Mesenchymal stem cell (in vitro differentiated cells and primary cell): ENCODE measurements around the gene MFAP3.
"Not testable (repeated sequence)": the region's sequence is repeated elsewhere in the genome, so short reads cannot be mapped to it uniquely, and the experiment has no call there.

ENCODE experiments used
- DNase-seq: peaks from one replicate; pipeline ENCODE4 v3.0.0-alpha.2; 2013
- H2AFZ ChIP-seq: one replicate; pipeline ENCODE4 v1.6.1; 2013; ENCODE audit warnings: low read depth, mild to moderate bottlenecking, control low read depth, inconsistent platforms, low read length, moderate library complexity
- H2AK5ac ChIP-seq: 2 replicates; pipeline ENCODE4 v1.6.1; 2013; ENCODE audit warnings: low read length, moderate library complexity, mild to moderate bottlenecking, inconsistent platforms; ENCODE audit not compliant: severe bottlenecking
- H2BK120ac ChIP-seq: one replicate; pipeline ENCODE4 v1.6.1; 2013; ENCODE audit warnings: low read depth, mild to moderate bottlenecking, inconsistent platforms, low read length, moderate library complexity
- H2BK12ac ChIP-seq, 2 experiments: one replicate each; pipeline ENCODE4 v1.6.1; 2013; ENCODE audit warnings: inconsistent platforms in 2 of 2, low read length in 2 of 2, mild to moderate bottlenecking in 2 of 2, moderate library complexity in 2 of 2, control low read depth in 1 of 2
- H2BK15ac ChIP-seq: one replicate; pipeline ENCODE4 v1.6.1; 2013; ENCODE audit warnings: mild to moderate bottlenecking, low read depth, inconsistent platforms; ENCODE audit not compliant: poor library complexity, severe bottlenecking
- H2BK5ac ChIP-seq: 2 replicates; pipeline ENCODE4 v1.6.1; 2013; ENCODE audit warnings: low read depth, mild to moderate bottlenecking, low read length, control low read depth, inconsistent platforms; ENCODE audit not compliant: poor library complexity, severe bottlenecking
- H3K14ac ChIP-seq, 2 experiments: one replicate each; pipeline ENCODE4 v1.6.1; 2013; ENCODE audit warnings: inconsistent platforms in 2 of 2, low read length in 2 of 2, control low read depth in 1 of 2, mild to moderate bottlenecking in 1 of 2, moderate library complexity in 1 of 2
- H3K18ac ChIP-seq, 2 experiments: one replicate each; pipeline ENCODE4 v1.6.1; 2013; ENCODE audit warnings: inconsistent platforms in 2 of 2, low read length in 2 of 2, control low read depth in 1 of 2, low read depth in 1 of 2, mild to moderate bottlenecking in 1 of 2
- H3K23ac ChIP-seq, 2 experiments: one replicate each; pipeline ENCODE4 v1.6.1; 2013; ENCODE audit warnings: inconsistent platforms in 2 of 2, low read length in 2 of 2, mild to moderate bottlenecking in 2 of 2, moderate library complexity in 2 of 2, control low read depth in 1 of 2
- H3K27ac ChIP-seq: 2 replicates; pipeline ENCODE4 v1.5.1; 2013; ENCODE audit warnings: mild to moderate bottlenecking, moderate library complexity, low read length, control low read depth, inconsistent platforms; ENCODE audit not compliant: poor library complexity, severe bottlenecking
- H3K27me3 ChIP-seq, 2 experiments: 2 replicates each; pipeline versions ENCODE4 v1.6.1 to v1.7.0; 2013; ENCODE audit warnings: low read length in 2 of 2, mild to moderate bottlenecking in 2 of 2, moderate library complexity in 2 of 2, control low read depth in 1 of 2, inconsistent platforms in 1 of 2; ENCODE audit not compliant: control insufficient read depth in 1 of 2, insufficient read depth in 1 of 2
- H3K36me3 ChIP-seq, 2 experiments: 2 replicates each; pipeline versions ENCODE4 v1.6.1 to v1.7.0; 2013; ENCODE audit warnings: low read length in 2 of 2, control low read depth in 1 of 2, inconsistent platforms in 1 of 2, low read depth in 1 of 2, mild to moderate bottlenecking in 1 of 2; ENCODE audit not compliant: insufficient read depth in 2 of 2, control insufficient read depth in 1 of 2
- H3K4ac ChIP-seq, 2 experiments: one replicate each; pipeline ENCODE4 v1.6.1; 2013; ENCODE audit warnings: inconsistent platforms in 2 of 2, low read length in 2 of 2, mild to moderate bottlenecking in 2 of 2, moderate library complexity in 2 of 2, control low read depth in 1 of 2, low read depth in 1 of 2
- H3K4me1 ChIP-seq: 2 replicates; pipeline ENCODE4 v1.6.1; 2013; ENCODE audit warnings: low read depth, low read length, control low read depth; ENCODE audit not compliant: control insufficient read depth, insufficient read depth
- H3K4me2 ChIP-seq: 2 replicates; pipeline ENCODE4 v1.6.1; 2013; ENCODE audit warnings: low read length, mild to moderate bottlenecking, inconsistent platforms; ENCODE audit not compliant: poor library complexity, severe bottlenecking
- H3K4me3 ChIP-seq, 2 experiments: 2 replicates each; pipeline versions ENCODE4 v1.5.1 to v1.7.0; 2013; ENCODE audit warnings: low read length in 2 of 2, mild to moderate bottlenecking in 2 of 2, control low read depth in 1 of 2, low read depth in 1 of 2; ENCODE audit not compliant: insufficient read depth in 1 of 2
- H3K79me1 ChIP-seq: replicated peaks from 2 replicates; pipeline ENCODE4 v1.6.1; 2013; ENCODE audit warnings: mild to moderate bottlenecking, control low read depth, low read length, inconsistent platforms; ENCODE audit not compliant: poor library complexity, severe bottlenecking
- H3K9ac ChIP-seq: 2 replicates; pipeline ENCODE4 v1.7.0; 2013; ENCODE audit warnings: mild to moderate bottlenecking, low read length, moderate library complexity
- H3K9me3 ChIP-seq: 2 replicates; pipeline ENCODE4 v1.7.0; 2013; ENCODE audit warnings: mild to moderate bottlenecking, low read length; ENCODE audit not compliant: control insufficient read depth
- H4K8ac ChIP-seq: one replicate; pipeline ENCODE4 v1.6.1; 2013; ENCODE audit warnings: inconsistent platforms, mild to moderate bottlenecking, low read length, moderate library complexity
- H4K91ac ChIP-seq: one replicate; pipeline ENCODE4 v1.6.1; 2013; ENCODE audit warnings: mild to moderate bottlenecking, low read length, inconsistent platforms
- WGBS: methylation state at CpG from one replicate; pipeline ENCODE4 v1.1.7; 2013; ENCODE audit warnings: mixed read lengths; 5-methylcytosine and 5-hydroxymethylcytosine counted together

Gene MFAP3

DNA sequence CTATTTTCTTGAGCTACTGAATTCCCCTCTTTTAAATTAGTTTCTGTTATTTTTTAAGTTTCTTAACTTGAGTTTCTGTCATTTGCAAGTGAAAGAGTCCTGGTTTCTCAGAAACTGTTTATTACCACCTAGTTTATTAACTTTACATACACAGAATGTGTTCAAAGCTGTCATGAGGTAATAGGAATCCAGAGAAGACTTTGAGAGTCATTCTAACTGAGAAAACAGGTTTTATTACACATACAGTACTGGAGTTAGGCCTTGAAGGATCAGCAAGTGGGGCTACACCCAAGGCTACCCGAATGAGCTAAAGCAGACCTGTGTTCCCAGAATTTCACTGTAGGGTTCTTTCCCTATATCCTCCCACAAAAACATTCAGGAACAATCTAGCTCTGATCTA lies 33.1 kb upstream of the MFAP3 start:
- Histone ChIP-seq H2AK5ac (no peak overlapping the region), H3K23ac (no peak overlapping the region), H2BK5ac (no peak overlapping the region), H4K8ac (no peak overlapping the region), H3K4me3 (no peak overlapping the region), H3K9me3 (no peaks in the 10 kb centered on the region), H3K27me3 (no peaks in the 10 kb centered on the region), H3K9ac (no peak overlapping the region), H4K91ac (no peak overlapping the region), H2BK120ac (no peak overlapping the region), H3K14ac (no peak overlapping the region), H3K4me2 (no peak overlapping the region), H2BK12ac (no peak overlapping the region), H3K36me3 (peaks cover 0 to 48% of the 10 kb centered on the region in 2 experiments), H3K27ac (no peak overlapping the region), H3K4ac (no peak overlapping the region), H2BK15ac (no peak overlapping the region), H3K79me1 (no peaks in the 10 kb centered on the region), H2AFZ (no peak overlapping the region), H3K4me1 (no peaks in the 10 kb centered on the region), H3K18ac (no peak overlapping the region)
- 100% methylated on average over 1 of the region's 1 CpG for WGBS
- no peak for DNase-seq

DNA sequence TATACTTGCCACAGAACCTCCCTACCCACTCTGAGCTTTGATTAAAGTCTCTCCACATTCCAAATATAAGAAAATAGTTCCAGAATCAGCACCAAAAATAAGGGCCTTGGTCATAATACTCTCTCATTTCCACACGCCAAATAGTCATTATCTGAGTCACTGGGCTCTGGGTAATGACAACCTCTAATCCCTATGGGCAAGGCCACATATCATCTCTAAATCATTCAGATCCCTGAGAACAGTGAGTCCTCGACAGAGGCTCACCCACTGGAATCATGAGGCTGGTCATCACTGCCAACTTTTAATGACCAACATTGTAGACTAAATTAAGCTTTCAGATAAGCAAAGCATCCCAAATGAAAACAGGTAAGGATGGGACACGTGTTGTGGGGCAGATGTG lies 28.1 kb upstream of the MFAP3 start:
- Histone ChIP-seq H3K36me3 (peaks cover 8 to 34% of the 10 kb centered on the region in 2 experiments), H2BK15ac (no peak overlapping the region), H2BK5ac (no peak overlapping the region), H2BK12ac (no peak overlapping the region), H3K14ac (no peak overlapping the region), H3K79me1 (peaks cover 9% of the 10 kb centered on the region), H3K9me3 (no peaks in the 10 kb centered on the region), H3K23ac (no peak overlapping the region), H2AK5ac (no peak overlapping the region), H3K4ac (no peak overlapping the region), H4K91ac (no peak overlapping the region), H3K27me3 (no peaks in the 10 kb centered on the region), H3K4me2 (no peak overlapping the region), H3K18ac (no peak overlapping the region), H3K9ac (no peak overlapping the region), H3K4me3 (no peak overlapping the region), H2AFZ (no peak overlapping the region), H3K4me1 (no peaks in the 10 kb centered on the region), H4K8ac (no peak overlapping the region), H3K27ac (no peak overlapping the region), H2BK120ac (no peak overlapping the region)
- DNase-seq: no peak
- 77% methylated on average over 3 of the region's 3 CpGs for WGBS

DNA sequence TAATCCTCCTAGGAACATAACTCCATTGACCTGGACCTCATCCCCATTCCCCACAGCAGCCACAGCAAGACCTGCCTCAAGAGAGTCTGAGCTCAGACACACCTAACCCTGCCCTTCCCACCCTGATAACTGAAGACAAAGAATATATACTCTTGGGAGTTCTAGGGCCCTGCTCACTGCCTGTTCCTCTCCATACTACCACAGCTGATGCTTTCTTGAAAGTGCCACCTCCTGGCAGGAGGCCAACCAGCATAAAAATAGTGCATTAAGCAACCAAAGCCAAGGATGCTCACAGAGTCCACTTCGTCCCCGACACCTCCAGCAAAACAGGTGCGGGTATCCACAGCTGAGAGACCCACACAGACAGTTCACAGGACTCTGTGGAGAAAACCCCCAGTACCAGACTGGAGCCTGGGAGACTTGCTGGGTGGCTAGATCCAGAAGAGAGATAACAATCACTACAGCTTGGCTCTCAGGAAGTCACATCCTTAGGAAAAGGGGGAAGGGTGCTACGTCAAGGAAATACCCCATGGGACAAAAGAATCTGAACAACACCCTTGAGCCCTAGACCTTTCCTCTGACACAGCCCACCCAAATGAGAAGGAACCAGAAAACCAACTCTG lies 23.6 kb upstream of the MFAP3 start:
- no peak overlapping the region for H2BK12ac ChIP-seq
- H2BK5ac ChIP-seq: no peak overlapping the region
- H3K23ac ChIP-seq: no peak overlapping the region
- H3K4me3 ChIP-seq: no peak overlapping the region
- peaks cover 8 to 24% of the 10 kb centered on the region in 2 experiments for H3K36me3 ChIP-seq
- no peak overlapping the region for H3K27ac ChIP-seq
- H3K18ac ChIP-seq: no peak overlapping the region
- H2AFZ ChIP-seq: no peak overlapping the region
- no peaks in the 10 kb centered on the region for H3K9me3 ChIP-seq
- no peak overlapping the region for H2BK120ac ChIP-seq
- DNase-seq: no peak
- H2AK5ac ChIP-seq: no peak overlapping the region
- peaks cover 9% of the 10 kb centered on the region for H3K79me1 ChIP-seq
- no peak overlapping the region for H3K4me2 ChIP-seq
- 88% methylated on average over 4 of the region's 4 CpGs for WGBS
- H3K4ac ChIP-seq: no peak overlapping the region
- no peaks in the 10 kb centered on the region for H3K4me1 ChIP-seq
- no peak overlapping the region for H2BK15ac ChIP-seq
- H3K9ac ChIP-seq: no peak overlapping the region
- no peak overlapping the region for H3K14ac ChIP-seq
- H4K91ac ChIP-seq: no peak overlapping the region
- no peak overlapping the region for H4K8ac ChIP-seq
- H3K27me3 ChIP-seq: no peaks in the 10 kb centered on the region

DNA sequence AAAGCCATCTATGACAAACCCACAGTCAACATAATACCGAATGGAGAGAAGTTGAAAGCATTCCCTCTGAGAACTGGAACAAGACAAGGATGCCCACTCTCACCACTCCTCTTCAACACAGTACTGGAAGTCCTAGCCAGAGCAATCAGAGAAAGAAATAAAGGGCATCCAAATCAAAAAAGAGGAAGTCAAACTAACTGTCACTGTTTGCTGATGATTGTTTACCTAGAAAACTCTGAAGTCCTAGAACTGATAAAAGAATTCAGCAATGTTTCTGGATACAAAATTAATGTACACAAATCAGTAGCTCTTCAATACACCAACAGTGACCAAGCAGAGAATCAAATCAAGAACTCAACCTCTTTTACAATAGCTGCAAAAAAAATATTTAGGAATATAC lies 19.8 kb upstream of the MFAP3 start:
- H3K4ac ChIP-seq, H3K27ac ChIP-seq, H2BK15ac ChIP-seq, H4K8ac ChIP-seq, H2BK12ac ChIP-seq, H3K14ac ChIP-seq, DNase-seq, H2AK5ac ChIP-seq, H2BK120ac ChIP-seq, H3K23ac ChIP-seq, H3K27me3 ChIP-seq, H3K9me3 ChIP-seq, H3K4me3 ChIP-seq, H4K91ac ChIP-seq, H3K4me2 ChIP-seq, H3K79me1 ChIP-seq, H3K9ac ChIP-seq, H2AFZ ChIP-seq, H3K18ac ChIP-seq, H3K4me1 ChIP-seq, H2BK5ac ChIP-seq: not testable (repeated sequence)
- peaks cover 8 to 18% of the 10 kb centered on the region in 2 experiments for H3K36me3 ChIP-seq
- WGBS: 85% methylated on average over 1 of the region's 1 CpG
